ENCODE data around the gene C17orf75.
"Not testable (repeated sequence)": the region's sequence is repeated elsewhere in the genome, so short reads cannot be mapped to it uniquely, and the experiment has no call there.

Gene C17orf75

DNA sequence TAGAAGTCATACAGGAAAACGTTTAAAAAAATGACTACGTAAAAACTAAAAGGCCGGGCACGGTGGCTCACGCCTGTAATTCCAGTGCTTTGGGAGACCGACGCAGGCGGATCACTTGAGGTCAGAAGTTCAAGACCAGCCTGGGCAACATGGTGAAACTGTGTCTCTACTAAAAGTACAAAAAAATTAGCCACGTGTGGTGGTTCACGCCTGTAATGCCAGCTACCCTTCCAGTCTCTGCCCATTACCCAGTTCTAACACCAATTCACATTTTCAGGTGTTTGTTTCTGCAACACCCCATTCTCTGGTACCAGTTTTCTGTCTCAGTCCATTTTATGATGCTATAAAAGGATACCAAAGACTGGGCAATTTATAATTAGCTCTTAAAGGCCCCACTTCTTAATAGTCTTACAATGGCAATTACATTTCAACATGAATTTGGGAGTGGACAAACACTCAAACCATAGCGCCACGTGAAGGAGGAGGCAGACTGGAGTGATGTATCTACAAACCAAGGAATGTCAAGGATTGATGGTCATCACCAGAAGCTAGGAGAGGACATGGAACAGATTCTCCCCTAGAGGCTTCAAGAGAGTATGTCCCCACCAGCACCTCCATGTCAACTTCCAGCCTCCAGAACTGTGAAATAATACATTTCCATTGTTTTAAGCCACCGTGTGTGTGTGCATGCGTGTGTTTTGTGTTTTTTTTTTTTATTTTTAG is 791 bp upstream of the C17orf75 start:
- DNase-seq (ENCODE audit: low spot score), result no peak

DNA sequence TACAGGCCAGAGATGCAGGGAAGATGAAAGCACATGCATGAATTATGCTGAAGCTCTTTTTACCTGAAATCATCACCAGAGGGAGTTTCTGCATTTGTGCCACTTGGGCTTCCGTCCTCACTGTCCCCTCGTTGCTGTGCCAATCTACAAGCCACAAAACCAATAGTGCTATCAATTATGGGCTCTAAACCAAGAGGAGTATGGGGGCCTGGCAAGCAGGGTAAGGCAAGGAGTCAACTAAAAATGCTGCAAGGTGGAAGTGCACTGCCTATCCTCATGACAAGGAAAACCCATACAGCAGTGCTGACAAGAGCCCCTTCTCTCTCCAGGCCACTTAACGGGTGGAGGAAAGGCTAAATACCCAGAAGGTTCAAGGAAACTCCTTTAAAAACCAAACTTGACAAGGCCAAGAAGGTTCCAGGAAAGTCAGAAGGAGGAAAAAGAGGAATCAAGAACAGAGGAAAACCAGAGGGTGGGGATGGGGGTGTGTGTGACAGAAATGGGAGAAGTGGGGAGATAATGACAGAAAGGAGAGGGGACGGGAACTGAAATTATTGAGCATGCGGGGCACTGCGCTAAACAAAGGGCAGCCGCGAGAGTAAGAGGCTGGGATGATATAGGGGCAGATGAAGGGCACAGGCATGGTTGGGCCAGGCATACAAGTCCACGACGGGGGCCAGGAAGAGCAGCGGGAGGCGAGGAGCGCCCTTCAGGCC is 674 bp downstream of the C17orf75 start:
- DNase-seq (ENCODE audit: low spot score), result peak; percentile 22

DNA sequence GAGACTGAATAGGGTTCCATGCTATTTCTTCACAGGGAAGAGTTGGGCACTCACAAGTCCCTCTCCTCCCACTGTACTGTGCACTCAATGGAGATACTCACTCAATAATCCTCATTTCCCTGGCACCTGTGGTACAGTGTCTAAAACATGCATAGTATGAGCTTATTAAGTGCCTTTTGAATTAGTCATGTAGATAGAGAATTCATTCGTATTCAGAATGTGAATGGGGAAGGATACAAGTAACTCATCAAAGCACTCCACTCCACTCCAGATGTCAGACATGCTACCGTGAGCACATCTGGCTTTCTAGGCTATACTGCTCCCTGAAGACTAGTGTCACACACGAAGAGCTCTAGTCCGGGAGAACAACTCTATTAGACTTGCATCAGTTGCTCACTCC is 6.3 kb downstream of the C17orf75 start:
- no peak for DNase-seq (ENCODE audit: low spot score)

DNA sequence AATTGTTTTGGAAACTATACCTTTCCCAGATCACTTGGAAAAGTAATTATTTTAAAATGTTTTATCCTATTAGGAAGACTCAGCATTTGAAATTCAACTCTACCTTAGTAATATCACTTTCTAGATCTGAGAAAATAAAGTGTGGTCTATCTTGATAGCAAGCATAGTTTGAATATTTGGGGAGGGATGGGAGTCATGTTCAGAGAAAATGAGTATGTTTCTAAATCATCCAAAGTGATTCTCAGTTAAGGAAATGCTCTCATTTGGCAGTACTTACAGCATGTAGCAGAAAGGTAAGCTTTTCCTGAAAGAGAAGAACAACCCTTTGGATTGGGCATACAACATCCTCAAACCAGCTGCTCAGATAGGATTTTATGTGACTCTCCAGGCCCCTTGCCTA is 6.9 kb downstream of the C17orf75 start:
- no peak for DNase-seq (ENCODE audit: low spot score)

DNA sequence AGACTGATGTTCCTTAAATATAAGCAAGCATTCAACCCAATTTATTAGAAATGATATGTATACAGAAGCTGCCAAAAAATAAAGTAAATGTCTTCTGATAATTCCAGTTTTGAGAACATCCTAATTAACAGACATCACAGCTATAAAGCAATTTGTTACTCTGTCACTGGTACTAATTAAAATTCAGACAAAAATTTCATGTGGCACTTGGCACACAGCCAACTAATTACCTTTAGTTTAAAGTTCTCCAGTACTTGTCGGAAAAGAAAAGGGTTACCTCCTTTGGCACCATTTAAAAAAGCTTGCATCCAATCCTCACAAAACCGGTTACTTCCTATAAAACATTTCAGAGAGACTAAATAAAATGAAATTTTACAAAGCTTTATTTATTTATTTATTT is 8.8 kb downstream of the C17orf75 start:
- no peak for DNase-seq (ENCODE audit: low spot score)

DNA sequence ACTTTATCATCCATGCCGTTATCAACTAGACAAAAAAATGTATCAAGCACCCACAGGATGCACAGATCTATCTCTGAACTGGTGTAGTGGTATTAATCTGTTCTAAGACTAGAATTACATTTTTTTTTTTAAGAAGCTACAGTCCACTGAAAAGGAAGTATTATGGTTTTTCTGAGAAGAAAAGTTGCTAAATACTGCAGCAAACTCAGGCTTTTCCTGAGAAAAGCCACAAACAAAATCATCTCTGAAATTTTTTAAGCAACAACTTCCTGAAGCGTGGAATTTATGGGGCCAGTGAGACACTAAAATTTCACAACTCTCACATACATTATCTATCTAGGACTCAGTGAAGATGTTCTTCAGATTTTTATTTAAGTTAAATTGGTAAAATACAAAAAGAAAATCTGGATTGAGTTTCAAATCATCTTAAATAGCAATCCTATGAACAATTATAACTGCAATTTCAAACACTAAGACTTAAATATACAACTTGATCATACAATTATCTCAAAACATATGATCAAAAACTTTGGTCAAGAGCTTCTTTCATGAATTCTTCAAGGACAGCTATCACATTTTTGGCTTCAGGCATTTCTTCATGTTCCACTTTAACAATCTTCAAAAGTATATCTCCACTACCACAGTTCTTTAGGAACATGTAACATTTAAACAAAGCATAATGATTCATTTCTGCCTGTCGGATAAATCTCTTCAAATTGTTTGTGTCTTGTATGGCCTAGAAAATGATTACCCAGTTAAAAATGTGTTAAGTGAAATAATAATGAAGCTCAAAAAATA is 10.5 kb downstream of the C17orf75 start:
- DNase-seq (ENCODE audit: low spot score), result no peak

DNA sequence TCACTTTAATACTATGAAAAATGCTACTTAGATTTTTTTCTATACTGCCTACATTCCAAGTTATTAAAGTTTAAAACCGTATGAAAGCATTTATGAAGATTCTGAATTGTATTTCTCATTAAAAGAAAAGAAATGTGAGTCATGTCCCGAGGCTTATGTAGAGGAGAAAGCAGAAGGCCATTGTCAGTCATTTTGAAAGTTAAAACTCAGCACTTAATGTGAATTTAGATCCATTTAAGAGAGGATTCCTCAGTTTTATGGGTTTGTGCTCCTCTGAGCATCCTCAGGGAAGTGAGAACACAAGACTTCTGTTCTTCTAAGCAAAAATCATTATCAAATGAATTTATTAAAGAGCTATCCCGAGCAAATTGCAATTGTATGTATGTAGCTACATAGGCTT is 11.8 kb downstream of the C17orf75 start:
- no peak for DNase-seq (ENCODE audit: low spot score)

DNA sequence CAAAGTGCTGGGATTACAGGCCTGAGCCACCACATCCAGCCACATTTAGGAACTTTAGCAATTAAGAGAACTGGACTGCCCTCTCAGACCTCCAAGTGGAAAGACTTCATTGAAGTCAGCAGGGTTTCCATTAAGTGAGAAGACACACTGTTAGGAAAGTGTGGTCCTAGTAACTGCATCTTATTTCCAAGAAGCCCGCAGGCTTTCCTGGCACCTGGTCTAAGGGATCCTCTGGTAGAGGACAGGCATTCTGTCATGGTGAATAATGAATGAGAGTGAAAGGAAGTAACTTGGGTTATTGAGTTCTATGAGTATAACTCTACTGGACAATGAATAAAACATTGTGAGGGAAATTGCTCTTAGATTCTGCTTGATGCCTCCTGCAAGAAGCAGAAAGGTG is 14.1 kb downstream of the C17orf75 start:
- no peak for DNase-seq (ENCODE audit: low spot score)

DNA sequence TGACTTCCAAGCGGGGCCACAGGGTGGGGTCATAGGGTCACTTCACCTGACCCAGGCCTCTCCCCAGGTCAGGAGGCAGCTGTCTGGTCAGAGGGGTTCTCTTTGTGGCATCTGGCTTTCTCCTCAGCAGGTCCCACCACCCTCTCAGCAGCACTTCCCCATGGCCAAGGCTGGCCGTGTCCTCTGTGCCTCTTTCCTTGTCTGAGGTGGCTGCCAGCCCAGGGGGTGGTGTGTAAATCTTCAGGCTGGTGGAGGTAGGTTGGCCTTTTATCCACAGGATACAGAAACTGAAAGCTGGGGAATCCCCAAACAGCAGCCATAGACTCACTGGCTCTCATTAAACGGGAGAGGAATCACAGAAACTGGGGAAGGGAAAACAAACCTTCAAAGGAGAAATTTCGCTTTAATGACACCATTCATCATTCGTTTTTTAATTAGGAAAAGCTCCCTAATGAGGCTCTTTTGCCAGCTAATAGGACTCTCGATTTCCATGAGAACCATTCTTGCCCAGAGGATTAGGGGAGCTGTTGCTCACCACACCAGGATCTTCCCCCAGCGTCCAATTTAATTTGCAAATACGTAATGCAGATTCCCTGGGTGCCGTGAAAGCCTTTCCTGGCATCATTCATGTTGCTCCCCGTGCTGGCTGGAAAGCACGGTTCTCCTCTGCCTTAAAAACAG is 18.0 kb downstream of the C17orf75 start:
- DNase-seq (ENCODE audit: low spot score), result peak; percentile 13

DNA sequence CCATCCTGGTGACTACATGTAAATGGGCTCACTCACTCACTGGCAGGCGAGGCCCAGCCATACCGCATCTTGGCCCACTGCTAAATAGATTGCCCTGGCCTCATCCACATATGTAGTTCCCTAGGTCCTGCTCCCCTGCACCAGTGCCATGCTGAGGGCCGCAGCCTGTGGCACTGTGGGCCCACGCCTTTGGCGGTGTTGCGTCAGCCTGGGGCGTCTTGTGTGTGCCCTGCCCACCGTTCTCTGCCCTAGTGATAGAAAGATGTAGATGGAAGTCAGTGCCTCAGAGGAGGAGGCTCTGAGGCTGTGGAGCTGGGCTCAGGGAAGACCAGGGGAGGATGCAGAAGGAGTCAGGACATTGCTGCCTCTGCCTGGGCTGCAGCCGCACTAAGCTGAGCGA is 18.9 kb downstream of the C17orf75 start:
- no peak for DNase-seq (ENCODE audit: low spot score)

DNA sequence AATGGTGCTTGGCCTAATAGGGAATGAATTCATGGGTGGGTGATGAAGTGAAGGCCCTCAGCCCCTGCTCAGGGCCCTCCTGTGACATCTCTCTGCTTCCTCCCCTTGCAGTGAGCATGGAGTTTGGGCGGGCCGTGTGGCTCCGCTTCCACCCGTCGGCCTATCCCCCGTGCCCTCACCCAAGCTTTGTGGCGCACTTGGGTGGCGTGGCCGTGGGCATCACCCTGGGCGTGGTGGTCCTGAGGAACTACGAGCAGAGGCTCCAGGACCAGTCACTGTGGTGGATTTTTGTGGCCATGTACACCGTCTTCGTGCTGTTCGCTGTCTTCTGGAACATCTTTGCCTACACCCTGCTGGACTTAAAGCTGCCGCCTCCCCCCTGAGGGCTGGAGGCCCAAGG is 21.1 kb downstream of the C17orf75 start:
- DNase-seq (ENCODE audit: low spot score), result no peak

DNA sequence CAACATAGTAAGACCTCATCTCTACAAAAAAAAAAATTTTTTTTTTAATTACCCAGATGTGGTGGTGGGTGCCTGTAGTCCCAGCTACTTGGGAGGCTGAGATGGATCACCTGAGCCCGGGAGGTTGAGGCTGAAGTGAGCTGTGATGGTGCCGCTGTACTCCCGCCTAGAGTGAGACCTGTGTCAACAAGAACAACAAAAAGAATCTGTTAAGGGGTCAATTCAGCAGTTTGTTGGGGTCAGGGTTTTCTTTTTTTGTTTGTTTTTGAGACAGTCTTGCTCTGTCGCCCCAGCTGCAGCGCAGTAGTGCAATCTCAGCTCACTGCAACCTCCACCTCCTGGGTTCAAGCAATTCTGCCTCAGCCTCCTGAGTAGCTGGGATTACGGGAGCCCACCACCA is 21.9 kb downstream of the C17orf75 start:
- not testable (repeated sequence) for DNase-seq (ENCODE audit: low spot score)

DNA sequence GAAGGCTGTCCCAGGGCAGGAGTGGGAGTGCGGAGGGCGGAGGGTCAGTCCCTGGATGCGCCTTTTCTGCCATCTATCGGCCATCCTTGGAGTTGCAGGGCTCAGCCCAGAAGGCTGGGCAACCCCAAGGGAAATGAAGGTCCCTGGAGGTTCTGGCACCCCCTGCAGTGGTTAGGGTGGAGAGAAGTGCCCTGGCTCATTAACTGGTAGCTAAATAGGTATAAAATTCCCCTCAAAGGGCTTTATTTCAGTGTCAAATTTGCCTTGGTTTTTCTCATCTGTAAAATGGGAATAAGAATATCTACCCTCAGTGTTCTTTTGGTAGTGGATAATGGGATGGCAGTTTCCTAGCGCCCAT is 22.4 kb downstream of the C17orf75 start:
- peak; percentile 58 for DNase-seq (ENCODE audit: low spot score)

DNA sequence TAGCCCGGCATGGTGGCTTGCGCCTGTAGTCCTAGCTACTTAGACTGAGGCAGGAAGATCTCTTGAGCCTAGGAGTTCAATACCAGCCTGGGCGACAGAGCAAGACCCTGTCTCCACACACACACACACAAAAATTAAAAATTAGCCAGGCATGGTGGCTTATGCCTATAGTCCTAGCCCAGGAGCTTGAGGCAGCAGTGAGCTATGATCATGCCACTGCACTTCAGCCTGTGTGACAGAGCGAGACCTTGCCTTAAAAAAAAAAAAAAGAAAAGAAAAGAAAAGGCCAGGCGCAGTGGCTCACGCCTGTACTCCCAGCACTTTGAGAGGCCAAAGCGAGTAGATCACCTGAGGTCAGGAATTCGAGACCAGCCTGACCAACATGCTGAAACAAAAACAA is 23.9 kb downstream of the C17orf75 start:
- no peak for DNase-seq (ENCODE audit: low spot score)

DNA sequence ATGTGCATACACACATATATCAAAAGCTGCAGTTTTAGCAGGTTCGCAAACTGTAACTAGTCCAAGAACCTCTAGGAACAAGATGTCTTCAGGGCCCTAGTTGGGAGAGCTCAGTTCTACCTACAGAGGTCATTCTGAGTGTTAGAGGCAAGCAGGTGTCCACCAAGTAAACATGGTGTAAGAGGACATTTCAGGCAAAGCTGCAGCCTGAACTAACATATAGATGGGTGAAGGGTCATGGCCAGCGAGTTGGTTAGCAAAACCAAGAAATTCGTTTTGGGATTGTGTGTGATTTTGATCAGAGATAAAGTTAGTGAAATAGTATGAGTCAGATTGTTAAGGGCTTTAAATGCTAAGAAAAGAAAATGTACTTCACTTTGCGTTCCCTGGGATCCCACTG is 24.6 kb downstream of the C17orf75 start:
- DNase-seq (ENCODE audit: low spot score), result no peak

DNA sequence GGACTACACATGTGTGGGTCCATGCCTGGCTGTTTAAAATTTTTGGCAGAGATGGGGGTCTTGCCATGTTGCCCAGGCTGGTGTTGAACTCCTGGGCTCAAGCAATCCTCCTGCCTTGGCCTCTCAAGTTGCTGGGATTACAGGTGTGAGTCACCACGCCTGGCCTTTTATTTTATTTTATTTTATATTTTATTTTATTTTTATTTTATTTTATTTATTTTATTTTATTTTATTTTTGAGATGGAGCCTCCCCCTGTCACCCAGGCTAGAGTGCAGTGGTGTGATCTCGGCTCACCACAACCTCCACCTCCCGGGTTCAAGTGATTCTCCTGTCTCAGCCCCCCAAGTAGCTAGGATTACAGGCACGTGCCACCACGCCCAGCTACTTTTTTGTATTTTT is 25.3 kb downstream of the C17orf75 start:
- not testable (repeated sequence) for DNase-seq (ENCODE audit: low spot score)

DNA sequence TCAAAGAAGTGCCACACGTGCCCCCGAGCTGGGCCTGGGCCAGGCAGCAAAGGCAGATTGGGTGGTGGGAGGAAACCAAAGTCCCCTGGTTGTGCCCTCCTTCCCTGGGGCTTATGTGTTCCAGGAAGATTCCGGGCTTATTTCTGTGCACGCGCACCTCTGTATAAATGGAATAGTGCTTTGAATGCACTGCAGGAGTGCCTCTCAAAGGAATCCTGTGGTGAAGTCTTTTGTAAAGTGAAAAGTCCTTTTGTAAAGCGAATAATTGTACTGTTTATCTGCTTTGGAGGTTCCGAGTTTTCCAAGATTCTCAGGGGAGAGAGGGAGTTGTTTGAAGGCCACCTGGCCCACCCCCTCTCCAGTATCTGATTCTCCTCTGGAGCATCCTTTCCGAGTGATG is 26.8 kb downstream of the C17orf75 start:
- DNase-seq (ENCODE audit: low spot score), result no peak

DNA sequence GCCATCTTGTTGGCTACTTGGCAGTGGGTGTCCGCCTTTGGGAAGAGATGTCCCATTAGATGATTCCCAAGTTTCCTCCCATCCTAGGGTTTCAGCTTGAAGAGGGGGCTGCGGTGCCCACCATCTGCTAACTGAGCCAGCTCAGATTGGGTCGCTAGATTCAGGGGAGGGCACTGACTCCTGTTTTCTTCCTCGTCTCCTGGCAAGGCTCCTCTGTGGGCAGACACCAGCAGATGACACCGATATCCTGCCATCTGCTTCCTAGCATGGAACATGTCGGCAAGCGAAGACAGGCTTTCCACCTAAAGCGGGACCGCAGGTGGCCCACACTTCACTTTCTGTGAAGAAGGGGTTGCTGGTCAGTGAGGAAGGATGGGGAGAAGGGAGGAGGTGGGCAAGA is 27.3 kb downstream of the C17orf75 start:
- DNase-seq (ENCODE audit: low spot score), result no peak

DNA sequence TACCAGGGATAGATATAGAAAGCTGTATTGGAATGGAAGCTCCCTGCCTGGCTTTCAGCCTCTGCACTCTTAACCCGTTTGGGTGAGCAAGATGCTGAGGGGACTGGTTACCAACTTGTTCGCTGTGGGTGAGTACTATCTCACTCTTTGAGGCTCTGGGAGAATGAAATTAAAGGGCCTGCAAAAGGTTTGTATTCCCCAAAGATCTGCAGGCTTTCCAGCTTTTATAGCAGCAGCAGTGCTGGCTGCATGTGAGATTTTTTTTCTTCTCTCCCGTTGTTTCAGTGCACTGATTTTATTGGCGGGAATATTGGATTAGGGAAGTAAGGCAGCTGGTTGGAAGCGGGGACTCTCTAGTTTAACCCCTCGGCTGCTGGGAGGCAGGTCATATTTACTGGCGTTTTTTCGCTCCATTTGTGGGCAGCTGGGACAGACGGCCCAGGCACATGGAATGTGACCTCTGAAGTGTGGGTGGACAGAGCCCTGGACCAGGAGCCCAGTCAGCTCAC is 30.9 kb downstream of the C17orf75 start:
- no peak for DNase-seq (ENCODE audit: low spot score)

DNA sequence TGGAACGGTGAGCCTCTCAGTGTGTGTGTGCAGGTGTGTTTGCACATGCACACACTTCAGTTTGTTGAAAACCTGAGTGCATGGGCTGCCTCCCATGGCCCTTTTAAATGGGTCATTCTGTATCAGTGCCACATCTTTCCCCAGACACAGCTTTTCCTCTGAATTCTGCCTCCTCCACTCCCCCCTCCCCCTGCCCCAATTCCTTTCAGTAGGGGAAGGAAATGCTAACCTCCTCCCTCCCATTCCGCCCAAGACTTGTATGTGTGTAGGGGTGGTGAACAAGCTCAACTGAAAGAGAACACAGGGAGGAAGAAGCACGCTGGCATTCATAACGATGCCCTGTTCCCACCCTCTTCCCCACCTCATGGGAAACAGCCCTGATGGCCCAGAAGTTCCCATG is 34.3 kb downstream of the C17orf75 start:
- no peak for DNase-seq (ENCODE audit: low spot score)

DNA sequence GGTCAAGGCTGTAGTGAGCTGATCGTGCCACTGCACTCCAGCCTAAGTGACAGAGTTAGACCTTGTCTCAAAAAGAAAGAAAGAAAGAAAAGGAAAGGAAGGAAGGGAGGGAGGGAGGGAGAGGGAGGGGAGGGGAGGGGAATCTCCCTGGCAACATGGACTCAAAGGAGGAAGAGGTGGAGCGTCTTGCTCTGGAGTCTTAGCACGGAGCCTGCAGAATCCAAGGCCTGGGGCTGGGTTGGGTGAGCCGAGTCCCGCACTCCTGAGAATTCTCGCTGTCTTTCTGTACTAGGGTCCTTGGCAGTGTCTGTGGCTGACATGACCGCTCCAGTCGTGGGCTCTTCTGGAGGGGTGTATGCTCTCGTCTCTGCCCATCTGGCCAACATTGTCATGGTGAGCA is 36.9 kb downstream of the C17orf75 start:
- no peak for DNase-seq (ENCODE audit: low spot score)

DNA sequence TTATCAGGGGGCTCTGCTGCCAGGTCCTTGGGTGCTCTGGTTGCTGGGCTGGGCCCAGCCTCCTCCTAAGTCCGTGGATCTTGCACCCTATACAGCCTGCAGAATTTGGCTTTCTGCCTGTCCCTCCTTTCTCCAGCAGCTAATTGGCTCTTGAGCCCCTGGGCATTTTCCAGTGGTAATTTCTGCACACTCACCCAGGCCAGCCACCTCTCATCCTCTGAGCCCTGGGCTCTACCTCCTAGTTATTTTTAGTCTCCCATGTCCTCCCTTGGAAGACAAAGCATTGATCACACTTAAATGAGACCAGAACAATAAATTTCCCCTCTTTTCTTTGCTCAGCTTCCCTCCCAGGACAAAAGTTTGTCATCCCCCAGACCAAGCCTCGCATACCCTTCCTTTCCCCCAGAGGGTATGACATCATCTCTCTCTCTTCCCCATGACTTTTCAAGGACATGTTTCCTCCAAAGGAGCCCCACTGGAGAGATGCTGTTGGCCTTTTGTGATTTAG is 38.1 kb downstream of the C17orf75 start:
- no peak for DNase-seq (ENCODE audit: low spot score)
